Progenitor cell of endocrine pancreas (in vitro differentiated cells): ENCODE data around the gene URB1. TPM values are rescaled to one million over a fixed set of nuclear protein-coding genes. Genes with fewer than 3 reads are reported as not detected.
"Not testable (repeated sequence)": the region's sequence is repeated elsewhere in the genome, so short reads cannot be mapped to it uniquely, and the experiment has no call there.

Experiments
- DNase-seq: peaks from one replicate; pipeline ENCODE4 v3.0.0; 2021; ENCODE audit warnings: low spot score; ENCODE audit not compliant: unreplicated experiment
- H3K27ac Mint-ChIP-seq: 2 replicates; pipeline ENCODE4 v1.8.0; 2021; ENCODE audit warnings: mild to moderate bottlenecking, moderate library complexity, mixed read lengths
- H3K27me3 Mint-ChIP-seq: 2 replicates; pipeline ENCODE4 v1.8.0; 2021; ENCODE audit warnings: mixed read lengths
- H3K36me3 Mint-ChIP-seq: 2 replicates; pipeline ENCODE4 v1.8.0; 2022; ENCODE audit warnings: mixed read lengths; ENCODE audit not compliant: insufficient read depth
- H3K4me1 Mint-ChIP-seq: 2 replicates; pipeline ENCODE4 v1.8.0; 2021; ENCODE audit warnings: low read depth, mixed read lengths
- H3K4me3 Mint-ChIP-seq: 2 replicates; pipeline ENCODE4 v1.8.0; 2021; ENCODE audit warnings: low read depth, mild to moderate bottlenecking, moderate library complexity, mixed read lengths
- H3K9me3 Mint-ChIP-seq: 2 replicates; pipeline ENCODE4 v1.8.0; 2021; ENCODE audit warnings: low read depth, mixed read lengths
- CTCF ChIP-seq: fragments of 200-600 bp; sonication (generic); IDR thresholded peaks from one replicate; pipeline ENCODE4 v1.5.0; 2021; ENCODE audit warnings: antibody characterized with exemption, mild to moderate bottlenecking; ENCODE audit not compliant: unreplicated experiment
- total RNA-seq: library from RNA; stranded (reverse); gene quantifications from 2 replicates; pipeline ENCODE4 v1.2.1, GENCODE V29; 2021

The URB1 gene
- total RNA-seq, 1 donor from 2014 or later, result 17.1 TPM

DNA sequence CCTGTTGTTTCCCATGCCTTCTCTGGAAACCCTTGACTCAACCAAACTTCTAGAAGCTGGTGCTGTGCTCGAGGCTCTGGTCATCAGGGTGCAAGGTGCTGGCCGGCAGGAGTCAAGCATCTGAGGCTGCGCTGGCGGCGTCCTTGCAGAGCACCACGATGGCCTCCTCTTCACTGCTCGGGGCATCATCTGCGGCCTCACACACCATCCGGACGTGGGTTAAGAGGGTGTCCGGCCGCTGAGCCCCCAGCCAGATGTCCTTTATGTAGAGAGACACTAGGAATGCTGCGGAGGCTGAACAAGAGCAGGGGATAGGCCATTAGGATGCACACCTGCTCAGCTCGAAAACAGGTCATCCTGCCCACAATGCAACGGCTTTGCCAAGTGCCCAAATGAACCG, 78.0 kb downstream of the URB1 start:
- no peaks in the 10 kb centered on the region for H3K27me3 Mint-ChIP-seq
- no peak overlapping the region for H3K4me3 Mint-ChIP-seq
- H3K4me1 Mint-ChIP-seq, result no peaks in the 10 kb centered on the region
- H3K36me3 Mint-ChIP-seq, result peaks cover 9% of the 10 kb centered on the region
- H3K27ac Mint-ChIP-seq, result peak overlapping the region; percentile 74
- H3K9me3 Mint-ChIP-seq, result no peaks in the 10 kb centered on the region
- no peak for DNase-seq
- TF ChIP-seq CTCF, result no peak

- Mint-ChIP-seq H3K36me3 (peaks cover 9% of the 10 kb centered on the region), H3K4me1 (no peaks in the 10 kb centered on the region), H3K27me3 (no peaks in the 10 kb centered on the region), H3K9me3 (no peaks in the 10 kb centered on the region), H3K27ac (no peak overlapping the region), H3K4me3 (no peak overlapping the region)
- no peak for DNase-seq
- no peak for TF ChIP-seq CTCF
These were observed 79.8 kb downstream of the URB1 start for GRCh38 chr21:32312976-32313375.

GRCh38 chr21:32312326-32312725, 80.5 kb downstream of the URB1 start:
- DNase-seq, result no peak
- TF ChIP-seq CTCF, result no peak
- Mint-ChIP-seq H3K27ac (no peak overlapping the region), H3K9me3 (no peaks in the 10 kb centered on the region), H3K4me3 (no peak overlapping the region), H3K36me3 (peaks cover 9% of the 10 kb centered on the region), H3K4me1 (no peaks in the 10 kb centered on the region), H3K27me3 (no peaks in the 10 kb centered on the region)

- no peak for DNase-seq
- Mint-ChIP-seq H3K4me3 (no peak overlapping the region), H3K9me3 (no peaks in the 10 kb centered on the region), H3K27me3 (no peaks in the 10 kb centered on the region), H3K27ac (no peak overlapping the region), H3K4me1 (no peaks in the 10 kb centered on the region), H3K36me3 (peaks cover 10% of the 10 kb centered on the region)
- TF ChIP-seq CTCF, result no peak
These were observed 81.2 kb downstream of the URB1 start for GRCh38 chr21:32311621-32312020.

GRCh38 chr21:32310976-32311375, 81.8 kb downstream of the URB1 start:
- H3K4me3 Mint-ChIP-seq, H3K27me3 Mint-ChIP-seq, H3K27ac Mint-ChIP-seq, H3K9me3 Mint-ChIP-seq, H3K36me3 Mint-ChIP-seq, H3K4me1 Mint-ChIP-seq, DNase-seq: not testable (repeated sequence)

GRCh38 chr21:32309906-32310460, 82.8 kb downstream of the URB1 start:
- H3K27ac Mint-ChIP-seq, result no peak overlapping the region
- no peaks in the 10 kb centered on the region for H3K27me3 Mint-ChIP-seq
- H3K4me3 Mint-ChIP-seq, result no peak overlapping the region
- peaks cover 10% of the 10 kb centered on the region for H3K36me3 Mint-ChIP-seq
- H3K4me1 Mint-ChIP-seq, result no peaks in the 10 kb centered on the region
- H3K9me3 Mint-ChIP-seq, result no peaks in the 10 kb centered on the region
- no peak for TF ChIP-seq CTCF
- DNase-seq, result no peak
